Measurements from ENCODE around the gene RRAS. TPM values are rescaled to one million over a fixed set of nuclear protein-coding genes. Genes with fewer than 3 reads are reported as not detected.
A peak's percentile ranks its signal among the peaks of the same experiment; 100 is the strongest.

Gene RRAS
- total RNA-seq, 1 donor from 2014 or later, result 67.7 TPM

- Mint-ChIP-seq H3K9me3 (ENCODE audit: unreplicated experiment) (no peaks in the 10 kb centered on the region), H3K27me3 (ENCODE audit: unreplicated experiment) (no peaks in the 10 kb centered on the region), H3K27ac (ENCODE audit: unreplicated experiment) (no peak overlapping the region), H3K4me1 (ENCODE audit: unreplicated experiment) (peaks cover 19% of the 10 kb centered on the region), H3K4me3 (ENCODE audit: unreplicated experiment) (no peak overlapping the region), H3K36me3 (ENCODE audit: unreplicated experiment) (peaks cover 18% of the 10 kb centered on the region)
- no peak for TF ChIP-seq CTCF (IDR thresholded peaks at IDR 0.05)
- DNase-seq (ENCODE audit: extremely low spot score, unreplicated experiment), result no peak
Observed at GRCh38 chr19:49595819-49596404, 44.0 kb downstream of the RRAS start.

- Mint-ChIP-seq H3K4me1 (ENCODE audit: unreplicated experiment) (peaks cover 19% of the 10 kb centered on the region), H3K4me3 (ENCODE audit: unreplicated experiment) (no peak overlapping the region), H3K27me3 (ENCODE audit: unreplicated experiment) (no peaks in the 10 kb centered on the region), H3K27ac (ENCODE audit: unreplicated experiment) (no peak overlapping the region), H3K9me3 (ENCODE audit: unreplicated experiment) (no peaks in the 10 kb centered on the region), H3K36me3 (ENCODE audit: unreplicated experiment) (peaks cover 15% of the 10 kb centered on the region)
- TF ChIP-seq CTCF (IDR thresholded peaks at IDR 0.05), result no peak
- no peak for DNase-seq (ENCODE audit: extremely low spot score, unreplicated experiment)
Observed at GRCh38 chr19:49594993-49595818, 44.7 kb downstream of the RRAS start.

DNA sequence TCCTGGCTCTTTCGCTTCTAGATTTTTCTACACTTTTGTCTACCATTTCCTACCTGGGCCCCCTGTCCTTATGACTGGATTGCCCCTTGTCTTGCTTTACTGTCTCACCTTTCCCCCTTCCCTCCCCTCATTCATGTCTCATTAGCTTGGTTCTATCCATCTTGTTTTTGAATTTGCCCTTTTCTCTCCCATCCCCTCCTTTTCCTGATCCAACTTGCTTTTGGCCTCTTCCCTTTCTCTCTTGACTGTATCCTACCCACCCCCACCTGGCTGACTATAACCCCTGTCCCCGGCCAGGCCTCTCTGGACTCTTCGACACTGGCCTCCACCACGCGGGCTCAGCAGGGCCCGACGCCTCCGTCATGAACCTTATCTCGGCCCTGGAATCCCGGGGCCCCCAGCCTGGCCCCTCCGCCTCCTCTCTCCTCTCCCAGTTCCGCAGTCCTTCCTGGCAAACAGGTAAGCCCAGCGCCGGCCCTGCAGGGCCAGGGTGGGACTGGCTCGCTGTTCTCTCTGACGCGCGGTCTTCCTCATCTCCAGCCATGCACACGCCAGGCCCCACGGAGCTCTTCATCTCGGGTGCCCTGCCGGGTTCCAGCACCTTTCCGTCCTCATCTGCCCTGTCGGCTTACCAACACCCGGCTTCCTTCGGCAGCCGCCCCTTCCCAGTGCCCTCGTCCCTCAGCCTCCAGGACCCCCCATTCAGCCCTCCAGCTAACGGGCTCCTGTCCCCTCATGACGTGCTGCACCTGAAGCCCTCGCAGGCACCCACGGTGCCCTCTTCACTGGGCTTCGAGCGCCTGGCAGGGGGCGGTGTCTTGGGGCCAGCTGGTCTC lies 45.6 kb downstream of the RRAS start:
- TF ChIP-seq CTCF (IDR thresholded peaks at IDR 0.05), result no peak

GRCh38 chr19:49593233-49594113 lies 46.5 kb downstream of the RRAS start:
- Mint-ChIP-seq H3K4me1 (ENCODE audit: unreplicated experiment) (peaks cover 19% of the 10 kb centered on the region), H3K27ac (ENCODE audit: unreplicated experiment) (peak overlapping the region; percentile 84), H3K9me3 (ENCODE audit: unreplicated experiment) (no peaks in the 10 kb centered on the region), H3K36me3 (ENCODE audit: unreplicated experiment) (peaks cover 6% of the 10 kb centered on the region), H3K4me3 (ENCODE audit: unreplicated experiment) (peak overlapping the region; percentile 80), H3K27me3 (ENCODE audit: unreplicated experiment) (no peaks in the 10 kb centered on the region)
- TF ChIP-seq CTCF (IDR thresholded peaks at IDR 0.05), result no peak
- peak; percentile 96 for DNase-seq (ENCODE audit: extremely low spot score, unreplicated experiment)

More for the DNA sequence above, 45.6 kb downstream of the RRAS start:
- Mint-ChIP-seq H3K27ac (ENCODE audit: unreplicated experiment) (peak overlapping the region; percentile 84), H3K4me3 (ENCODE audit: unreplicated experiment) (peak overlapping the region; percentile 36), H3K27me3 (ENCODE audit: unreplicated experiment) (no peaks in the 10 kb centered on the region), H3K4me1 (ENCODE audit: unreplicated experiment) (peaks cover 19% of the 10 kb centered on the region), H3K36me3 (ENCODE audit: unreplicated experiment) (peaks cover 11% of the 10 kb centered on the region), H3K9me3 (ENCODE audit: unreplicated experiment) (no peaks in the 10 kb centered on the region)
- DNase-seq (ENCODE audit: extremely low spot score, unreplicated experiment), result no peak
